DMS114 treated with DMSO at 0.1 percent for 48 hours (cell line): ENCODE data around the gene PTCH2.
A peak's percentile ranks its signal among the peaks of the same experiment; 100 is the strongest.
"Not testable (repeated sequence)": the region's sequence is repeated elsewhere in the genome, so short reads cannot be mapped to it uniquely, and the experiment has no call there.

Experiments
- DNase-seq: peaks from one replicate; lab custom pipeline; 2025; ENCODE audit not compliant: unreplicated experiment; lab: John Stamatoyannopoulos, UW

The PTCH2 gene

DNA sequence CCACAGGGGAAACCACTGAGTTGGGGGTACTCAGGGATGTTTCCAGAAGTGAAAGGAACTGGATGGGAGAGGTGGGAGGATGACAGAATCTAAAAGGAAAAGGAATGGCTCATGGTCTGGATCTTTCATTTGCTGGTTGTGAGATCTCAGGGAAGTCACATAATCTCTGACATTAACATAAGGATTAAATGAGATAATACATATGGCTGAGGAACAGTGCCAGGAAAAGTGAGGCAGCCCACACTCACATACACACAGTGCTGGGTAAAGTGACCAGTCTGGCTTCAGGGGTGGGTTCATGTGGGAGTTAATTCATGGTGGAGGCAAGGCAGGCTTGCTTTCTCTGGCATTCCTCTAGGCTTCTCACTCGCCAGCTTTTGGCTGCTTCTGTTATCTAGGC, 3.9 kb upstream of the PTCH2 start:
- DNase-seq, result no peak

GRCh38 chr1:44842486-44842861, 579 bp downstream of the PTCH2 start:
- no peak for DNase-seq

GRCh38 chr1:44839576-44839975, 3.5 kb downstream of the PTCH2 start:
- DNase-seq, result no peak

- not testable (repeated sequence) for DNase-seq
Measured at GRCh38 chr1:44838294-44838693, 4.8 kb downstream of the PTCH2 start.

DNA sequence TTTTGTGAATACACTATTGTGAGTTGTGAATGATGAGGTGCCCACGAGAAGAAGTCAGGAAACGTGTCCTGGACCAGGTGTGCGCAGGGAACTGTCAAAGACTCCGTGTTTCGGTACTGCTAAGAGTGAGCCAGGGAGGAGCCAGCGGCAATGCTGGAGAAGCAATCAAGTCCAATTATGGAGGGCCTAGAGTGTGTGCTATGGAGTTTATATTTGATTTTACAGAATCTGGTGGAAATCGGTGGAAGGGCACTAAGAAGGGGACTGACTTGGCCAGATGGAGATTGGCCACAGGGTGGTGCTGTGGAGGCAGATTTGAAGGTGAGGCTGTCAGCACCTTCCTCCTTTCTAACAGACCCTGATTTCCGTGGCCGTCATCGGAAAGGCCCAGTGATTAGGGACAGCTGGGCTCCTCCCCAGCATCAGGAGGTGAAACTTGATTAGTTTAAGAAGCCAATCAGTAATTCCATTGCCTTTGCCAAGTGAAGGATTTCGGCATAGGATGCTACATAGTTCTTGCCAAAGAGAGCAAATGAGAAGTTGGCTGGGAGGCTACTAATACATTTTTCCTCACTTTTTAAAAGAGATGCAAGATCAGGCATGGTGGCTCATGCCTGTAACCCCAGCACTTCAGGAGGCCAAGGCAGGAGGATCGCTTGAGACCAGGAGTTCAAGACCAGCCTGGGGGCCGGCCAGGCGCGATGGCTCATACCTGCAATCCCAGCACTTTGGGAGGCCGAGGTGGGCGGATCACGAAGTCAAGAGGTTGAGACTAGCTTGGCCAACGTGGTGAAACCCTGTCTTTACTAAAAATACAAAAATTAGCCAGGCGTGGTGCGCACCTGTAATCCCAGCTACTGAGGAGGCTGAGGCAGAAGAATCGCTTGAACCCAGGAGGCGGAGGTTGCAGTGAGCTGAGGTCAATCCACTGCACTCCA, 7.0 kb downstream of the PTCH2 start:
- DNase-seq, result peak; percentile 63

GRCh38 chr1:44834328-44834727, 8.7 kb downstream of the PTCH2 start:
- DNase-seq, result no peak

DNA sequence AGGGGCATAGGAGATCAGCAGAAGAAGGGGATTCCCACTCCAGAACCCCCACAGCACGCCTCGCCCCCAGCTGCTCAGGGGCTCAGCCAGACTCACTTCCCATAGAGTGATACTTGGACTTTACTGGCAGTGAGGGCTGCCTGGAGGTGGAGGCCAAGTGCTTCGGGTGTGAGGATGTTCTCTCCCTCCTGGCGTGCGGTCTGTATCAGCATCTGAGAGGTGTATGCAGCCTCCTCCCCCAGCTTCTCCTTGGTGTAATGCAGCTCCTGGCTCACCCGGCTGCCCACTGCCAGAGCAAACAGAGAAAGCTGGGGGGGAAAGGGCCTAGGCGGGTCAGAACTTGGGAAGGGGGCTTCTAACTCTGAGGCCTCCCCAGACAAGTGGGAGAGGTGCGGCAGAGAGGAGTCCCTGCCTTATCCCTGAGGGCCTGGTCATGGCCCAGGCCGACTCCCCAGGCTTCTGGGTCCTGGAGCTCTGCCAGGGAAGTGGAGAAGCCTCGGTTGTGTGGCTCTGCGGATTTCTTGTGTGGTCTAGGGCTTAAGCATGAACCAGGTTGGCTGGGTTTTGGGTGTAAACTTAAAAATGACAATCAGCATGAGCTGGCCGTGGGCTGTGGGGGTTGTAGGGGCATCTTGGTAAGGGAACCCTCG, 10.9 kb downstream of the PTCH2 start:
- no peak for DNase-seq

GRCh38 chr1:44831516-44831915, 11.5 kb downstream of the PTCH2 start:
- no peak for DNase-seq

GRCh38 chr1:44830900-44831304, 12.2 kb downstream of the PTCH2 start:
- DNase-seq, result no peak

DNA sequence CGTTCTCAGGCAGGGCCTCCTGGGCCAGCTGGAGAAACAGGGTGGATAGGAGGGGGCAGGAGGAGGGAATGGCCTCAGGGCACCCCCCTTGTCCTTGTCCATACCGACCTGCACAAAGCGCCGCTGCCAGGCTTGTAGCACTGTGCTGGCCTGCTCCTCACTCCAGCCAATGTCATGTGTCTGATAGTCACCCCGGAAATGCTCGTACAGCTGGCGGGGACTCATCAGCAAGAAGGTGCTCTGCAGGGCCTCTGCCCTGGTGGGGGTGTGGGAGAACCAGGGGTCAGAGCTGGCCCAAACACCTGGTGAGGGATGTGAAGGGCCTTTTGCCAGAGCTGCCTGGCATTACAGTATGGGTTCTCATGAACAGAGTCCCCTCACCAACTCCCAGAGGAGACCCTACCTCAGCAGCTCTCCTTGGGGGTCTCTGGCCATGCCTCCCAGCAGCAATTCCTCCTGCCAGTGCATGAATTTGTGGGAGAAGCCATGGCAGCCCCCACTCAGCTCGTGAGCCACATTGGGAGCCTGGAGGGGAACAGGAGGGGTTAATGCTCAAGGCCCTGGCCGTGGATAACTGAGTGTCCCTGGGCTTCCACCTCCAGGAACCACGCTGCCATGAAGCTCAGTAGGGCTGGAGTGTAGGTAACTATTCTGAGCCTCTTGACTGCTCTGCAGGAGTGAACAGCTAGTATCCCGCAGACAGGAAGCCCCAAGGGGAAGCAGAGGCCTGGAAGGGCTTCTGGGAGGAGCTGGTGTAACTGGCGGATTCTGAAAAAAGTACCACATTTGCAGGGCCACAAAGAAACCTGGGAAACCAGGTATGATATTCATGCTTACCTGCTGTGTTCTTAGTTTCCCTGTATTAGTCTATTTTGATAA, 13.3 kb downstream of the PTCH2 start:
- DNase-seq, result no peak

- DNase-seq, result no peak
Measured at GRCh38 chr1:44828841-44829440, 14.1 kb downstream of the PTCH2 start.

- no peak for DNase-seq
Measured at GRCh38 chr1:44828003-44828651, 14.9 kb downstream of the PTCH2 start.

- DNase-seq, result no peak
Measured at GRCh38 chr1:44827197-44828002, 15.7 kb downstream of the PTCH2 start.

- no peak for DNase-seq
Measured at GRCh38 chr1:44826375-44827196, 16.5 kb downstream of the PTCH2 start.

- DNase-seq, result not testable (repeated sequence)
Measured at GRCh38 chr1:44824392-44824791, 18.7 kb downstream of the PTCH2 start.

DNA sequence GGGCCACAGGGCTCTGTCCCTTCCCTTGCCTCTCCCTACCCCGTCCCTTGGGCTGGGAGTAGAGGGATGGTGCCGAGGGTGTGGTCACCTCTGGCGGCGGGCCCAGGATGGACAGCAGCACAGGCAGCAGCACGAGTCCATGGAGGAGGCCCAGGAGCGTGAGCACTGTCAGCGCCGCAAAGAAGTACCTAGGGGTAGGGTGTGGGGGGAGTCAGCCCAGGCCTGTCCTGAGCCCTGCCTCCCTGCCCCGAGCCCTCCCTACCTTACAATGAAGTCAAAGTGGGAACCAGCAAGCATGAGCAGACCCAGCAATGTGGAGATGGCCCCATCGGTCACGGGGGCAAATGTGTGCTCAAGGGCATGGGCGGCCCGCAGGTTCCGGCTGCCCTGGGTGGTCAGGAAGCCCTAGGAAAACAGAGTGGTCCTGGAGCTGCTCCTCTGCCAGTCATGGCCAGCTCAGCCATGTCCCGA, 20.0 kb downstream of the PTCH2 start:
- DNase-seq, result no peak

- no peak for DNase-seq
Measured at GRCh38 chr1:44822131-44822701, 20.8 kb downstream of the PTCH2 start.

- DNase-seq, result no peak
Measured at GRCh38 chr1:44821240-44821715, 21.8 kb downstream of the PTCH2 start.
